NCI-H82 treated with DMSO at 0.1 percent for 48 hours (cell line): Measurements from ENCODE around the gene TGM2.

ENCODE experiments used
- DNase-seq: peaks from one replicate; lab custom pipeline; 2025; ENCODE audit not compliant: unreplicated experiment; lab: John Stamatoyannopoulos, UW

Gene TGM2

DNA sequence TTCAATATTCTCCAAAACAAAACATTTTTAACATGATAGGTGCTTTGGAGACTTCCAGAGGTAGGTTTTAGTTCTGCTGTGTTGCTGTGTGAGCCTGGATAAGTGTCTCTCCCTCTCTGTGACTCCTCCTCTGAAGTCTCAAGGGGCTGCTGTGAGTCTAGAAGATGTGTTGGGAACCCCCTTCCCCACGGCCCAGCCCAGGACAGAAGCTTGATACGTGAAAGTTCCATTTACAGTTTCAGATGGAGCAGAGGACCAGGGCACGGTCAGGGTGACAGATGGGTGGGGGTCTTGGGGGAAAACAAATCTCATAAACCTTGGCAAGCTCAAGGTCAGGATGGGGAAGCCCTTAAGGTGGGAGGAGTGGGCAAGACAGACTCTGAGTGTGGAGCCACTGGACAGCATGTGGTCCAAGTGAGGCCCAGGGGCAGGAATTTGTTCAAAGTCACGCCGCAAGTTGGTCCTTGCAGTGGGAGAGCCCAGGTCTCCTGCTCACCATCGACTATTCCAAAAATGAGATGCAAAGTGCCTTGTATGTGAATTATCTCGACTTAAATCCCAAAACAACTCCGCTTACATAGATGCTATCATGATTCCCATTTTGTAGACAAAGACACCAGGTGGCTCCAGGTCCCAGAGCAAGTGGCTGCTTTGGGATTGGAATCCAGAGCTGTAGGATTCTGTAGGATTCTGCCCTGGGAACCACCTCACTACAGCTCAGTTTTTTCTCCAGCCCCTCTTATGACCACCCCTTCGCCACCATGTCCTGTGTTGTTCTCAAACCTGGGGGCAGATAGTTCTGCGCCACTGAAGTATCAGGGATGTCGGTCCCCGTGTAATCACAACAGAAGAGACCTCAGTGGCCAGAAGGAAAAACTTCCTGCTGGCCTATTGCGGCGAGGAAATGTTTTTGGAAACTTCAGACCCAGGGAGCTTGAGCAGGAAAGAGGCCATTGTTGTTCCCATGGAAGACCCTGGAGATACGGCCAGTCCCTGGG, 1.9 kb downstream of the TGM2 start:
- DNase-seq: no peak

DNA sequence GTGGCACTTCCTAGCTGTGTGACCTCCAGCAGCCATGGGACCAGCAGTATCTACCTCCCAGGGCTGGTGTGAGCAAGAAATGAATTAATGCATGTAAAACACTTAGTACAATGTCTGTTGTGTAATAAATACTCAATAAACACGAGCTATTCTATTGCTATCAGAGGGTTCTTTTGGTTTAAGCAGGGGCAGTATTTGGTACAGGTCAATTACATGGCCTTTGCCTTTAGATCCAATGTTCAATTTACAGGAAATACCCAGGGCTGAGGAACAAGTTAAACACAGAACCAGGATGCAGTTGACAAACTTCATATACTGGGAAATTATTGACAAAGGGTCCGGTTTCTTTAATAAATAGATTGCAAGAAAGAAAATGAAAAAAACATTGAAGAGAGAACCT, 2.9 kb downstream of the TGM2 start:
- no peak for DNase-seq

DNA sequence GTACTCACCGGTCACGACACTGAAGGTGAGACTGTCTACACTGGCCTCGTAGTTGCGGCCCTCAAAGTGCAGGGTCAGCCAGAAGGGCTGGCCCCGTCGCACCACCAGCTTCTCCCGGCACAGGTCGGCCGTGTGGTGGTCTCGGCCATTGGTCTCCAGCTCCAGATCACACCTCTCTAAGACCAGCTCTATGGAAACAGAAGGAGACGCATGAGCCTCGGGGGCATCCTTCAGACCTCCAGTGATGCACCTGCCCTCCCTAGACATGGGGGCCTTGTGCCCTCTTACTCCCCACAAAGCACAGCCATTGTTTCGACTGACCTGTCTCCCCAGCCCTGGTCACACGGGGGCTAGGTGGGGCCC, 3.7 kb downstream of the TGM2 start:
- DNase-seq: no peak

DNA sequence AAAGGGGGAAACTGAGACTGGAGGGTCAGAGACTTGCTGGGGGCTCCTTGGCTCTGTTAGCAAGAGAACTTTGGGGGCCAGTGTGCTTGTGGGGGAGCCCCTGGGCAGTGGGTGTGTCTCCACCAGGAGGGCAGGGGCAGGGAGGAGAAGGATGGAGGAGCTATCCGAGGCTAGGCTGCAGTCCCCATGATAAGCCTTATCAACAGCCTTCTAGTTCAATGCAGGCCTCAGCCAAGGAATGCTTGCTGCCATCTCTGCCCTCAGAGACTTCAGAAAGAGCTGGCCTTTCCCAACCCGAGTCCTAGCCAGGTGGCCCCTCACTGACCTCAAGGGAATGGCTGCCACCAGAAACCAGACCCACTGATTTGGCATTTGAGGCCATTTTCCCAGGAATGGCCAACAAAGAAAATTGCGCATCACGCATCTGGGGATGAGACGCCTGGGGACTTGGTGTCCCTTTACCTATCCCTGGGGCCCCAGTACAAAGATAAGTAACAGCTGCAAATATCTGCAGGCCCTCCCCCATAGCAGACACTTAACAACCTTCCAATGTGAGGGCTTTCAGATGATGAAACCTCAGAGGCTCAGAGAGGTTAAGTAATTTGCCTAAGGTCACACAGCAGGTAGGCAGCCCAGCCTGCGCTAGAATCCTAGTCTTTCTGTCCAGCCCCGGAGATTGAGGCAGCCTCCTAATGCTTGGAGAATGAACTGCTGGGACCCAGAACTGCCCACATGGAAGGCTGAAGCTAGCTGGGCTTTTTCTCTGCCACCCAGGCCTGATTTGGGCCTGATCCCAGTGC, 4.9 kb downstream of the TGM2 start:
- DNase-seq: no peak

DNA sequence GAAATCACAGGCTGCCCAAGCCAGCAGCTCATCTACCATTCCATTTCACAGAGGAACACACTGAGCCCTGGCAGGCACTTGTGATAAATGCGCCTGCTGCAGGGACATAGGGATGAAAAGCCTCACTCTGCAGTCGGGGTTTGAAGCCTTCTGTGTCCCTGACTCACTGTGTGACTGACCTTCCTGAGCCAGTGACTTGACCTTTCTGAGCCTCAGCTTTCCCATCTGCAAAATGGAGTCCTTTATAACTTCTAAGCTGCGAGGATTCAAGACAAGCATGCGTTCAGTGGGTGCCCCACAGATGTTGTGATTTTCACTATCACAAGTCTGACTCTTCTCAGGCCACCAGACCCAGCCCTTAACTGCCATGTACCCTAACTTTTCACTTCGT, 5.5 kb downstream of the TGM2 start:
- DNase-seq: no peak

DNA sequence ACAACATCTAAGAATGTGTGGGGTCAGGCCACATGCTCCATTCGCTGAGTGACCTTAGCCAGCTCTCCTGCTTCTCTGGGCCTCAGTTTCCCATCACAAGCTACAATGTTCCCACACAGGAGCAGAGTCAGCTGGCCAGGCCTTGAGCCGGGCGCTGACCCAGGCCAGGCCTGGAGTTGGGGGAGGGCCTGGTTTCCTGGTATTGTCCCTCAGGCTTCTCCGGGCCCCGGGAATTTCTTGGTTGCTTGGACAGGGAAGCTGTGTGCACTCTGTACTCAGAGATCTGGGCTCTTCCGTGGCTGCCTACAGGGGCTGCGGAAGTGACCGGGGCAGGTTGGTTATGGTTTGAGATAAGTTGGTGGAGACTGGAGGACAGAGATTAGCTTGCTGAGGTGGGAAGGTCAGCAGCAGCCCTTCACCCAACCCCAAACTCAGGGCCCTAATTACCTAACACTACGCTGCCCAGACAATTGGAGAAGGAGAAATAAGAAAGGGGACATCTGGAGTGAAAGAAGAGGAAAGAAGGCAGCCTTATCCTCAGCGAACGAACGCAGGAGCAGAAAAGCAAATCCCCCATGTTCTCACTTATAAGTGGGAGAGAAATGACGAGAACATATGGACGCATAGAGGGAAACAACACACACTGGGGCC, 6.2 kb downstream of the TGM2 start:
- no peak for DNase-seq

DNA sequence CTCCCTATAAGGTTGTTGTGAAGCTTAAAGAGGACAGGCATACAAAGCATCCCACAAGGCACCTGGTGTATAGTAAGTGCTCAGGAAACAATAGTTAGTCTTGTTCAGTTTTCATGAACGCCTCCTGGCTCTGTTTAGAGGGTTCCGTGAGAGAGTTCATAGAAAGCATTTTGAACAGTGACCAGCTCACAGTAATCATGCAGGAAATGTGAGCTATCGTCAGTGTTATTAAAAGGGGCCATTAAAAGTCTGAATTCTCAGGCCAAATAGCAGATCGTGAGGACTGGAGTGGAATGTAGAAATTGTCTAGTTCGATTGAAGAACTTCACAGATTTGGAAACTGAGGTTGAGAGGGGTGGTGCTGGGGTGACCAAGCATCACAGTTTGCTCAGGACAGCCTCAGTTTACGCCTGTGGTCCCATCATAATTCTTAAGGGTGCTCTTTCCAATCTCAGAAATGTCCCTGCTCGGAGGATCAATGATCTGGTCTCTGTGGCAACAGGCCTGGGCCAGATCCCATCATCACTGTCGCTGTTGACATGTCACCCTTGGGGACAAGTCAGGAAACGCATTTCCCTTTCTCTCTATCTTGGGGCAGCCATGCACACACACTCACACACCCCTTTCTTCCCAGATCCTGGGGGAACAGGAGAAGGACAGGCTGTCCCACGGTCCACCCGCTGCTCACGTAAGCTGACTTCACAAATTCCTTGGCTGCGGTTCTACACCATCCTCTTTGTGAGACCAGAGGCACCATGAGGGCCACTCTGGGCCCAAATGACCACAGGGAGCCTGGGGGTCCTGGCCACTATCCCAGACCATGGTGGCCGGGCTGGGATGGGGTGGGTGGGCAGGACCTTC, 7.2 kb downstream of the TGM2 start:
- no peak for DNase-seq

DNA sequence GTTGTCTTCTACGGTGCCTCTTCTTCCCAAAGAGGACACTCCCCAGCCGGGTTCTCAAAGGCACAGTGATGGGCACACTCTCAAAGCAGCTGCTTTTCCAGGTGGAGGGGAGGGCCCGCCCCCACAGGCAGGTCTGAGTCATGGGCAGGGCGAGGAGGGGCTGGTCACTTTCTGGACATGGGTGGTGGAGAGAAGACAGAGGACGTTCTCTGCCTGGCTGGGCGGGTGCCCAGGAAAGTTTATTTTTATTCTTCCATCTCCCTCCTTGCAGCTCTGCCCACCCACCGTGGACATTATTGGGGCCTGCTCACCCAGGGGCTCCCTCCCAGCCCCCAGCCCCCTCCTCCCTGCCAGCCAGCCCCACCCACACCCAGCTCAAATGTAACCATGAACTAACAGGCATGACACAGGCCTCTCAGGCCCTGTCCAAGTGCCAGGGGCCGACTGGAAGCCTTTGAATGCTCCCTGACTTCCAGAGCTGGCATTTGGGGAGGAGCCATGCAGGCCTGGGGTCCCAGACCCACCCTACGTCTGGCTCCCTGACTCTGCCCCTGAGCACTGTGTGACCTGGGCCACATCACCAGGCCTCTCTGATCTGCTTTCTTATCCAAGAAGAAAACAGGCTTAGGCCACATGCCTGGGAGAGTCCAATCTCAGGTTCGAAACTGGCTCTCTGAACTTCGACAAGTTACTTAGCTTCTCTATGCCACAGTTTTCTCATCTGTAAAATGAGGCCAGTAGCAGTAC, 8.0 kb downstream of the TGM2 start:
- no peak for DNase-seq

DNA sequence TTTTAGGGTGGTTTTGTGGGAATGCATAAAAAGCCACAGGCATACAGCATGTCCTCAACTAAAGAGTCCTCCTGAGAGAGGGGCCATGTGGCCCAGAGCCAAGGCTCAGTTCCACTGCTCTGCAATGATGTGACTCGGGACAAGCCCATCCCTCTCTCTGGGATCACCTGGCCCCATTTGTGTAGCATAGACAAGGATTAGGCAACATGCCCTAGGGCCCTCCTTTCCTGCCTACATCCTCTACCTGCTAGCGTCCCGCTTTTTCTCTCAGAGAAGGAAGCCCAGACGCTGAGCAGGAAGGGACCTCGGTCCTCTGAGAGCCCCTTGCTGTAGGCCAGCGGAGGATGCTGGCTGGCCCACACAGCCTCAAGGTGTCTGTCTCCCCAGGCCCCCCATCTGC, 8.8 kb downstream of the TGM2 start:
- no peak for DNase-seq

DNA sequence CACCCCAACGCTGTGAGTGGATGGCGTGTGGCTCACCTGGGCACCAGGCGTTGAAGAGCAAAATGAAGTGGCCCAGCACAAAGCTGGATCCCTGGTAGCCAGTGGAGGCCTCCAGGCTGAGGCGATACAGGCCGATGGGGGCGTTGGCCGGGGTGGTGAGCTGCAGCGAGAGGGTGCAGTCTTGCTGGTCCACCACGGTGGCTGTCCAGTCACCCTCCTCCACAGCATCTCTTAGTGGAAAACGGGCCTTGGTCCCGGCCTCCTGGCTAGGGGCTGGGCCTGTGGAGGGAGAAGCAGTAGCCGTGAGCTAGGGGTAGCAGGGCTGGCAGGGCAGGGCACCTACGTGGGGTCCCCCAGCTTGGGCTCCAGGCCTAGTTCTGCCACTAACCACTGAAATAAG, 9.3 kb downstream of the TGM2 start:
- no peak for DNase-seq

DNA sequence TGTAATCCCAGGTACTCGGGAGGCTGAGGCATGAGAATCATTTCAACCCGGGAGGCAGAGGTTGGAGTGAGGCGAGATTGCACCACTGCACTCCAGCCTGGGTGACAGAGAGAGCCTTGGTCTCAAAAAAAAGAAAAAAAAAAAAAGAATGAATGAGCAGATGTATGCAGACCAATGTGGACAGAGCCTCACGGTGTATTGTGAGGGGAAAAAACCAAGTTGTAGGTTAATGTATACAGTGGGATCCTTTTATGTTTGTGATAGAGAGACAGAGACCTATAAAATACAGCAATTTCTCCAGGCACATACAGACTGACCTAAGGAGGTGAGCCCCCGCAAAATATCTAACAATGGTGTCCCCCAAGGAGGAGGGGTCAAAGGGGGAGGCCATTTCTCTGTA, 11.7 kb downstream of the TGM2 start:
- no peak for DNase-seq

DNA sequence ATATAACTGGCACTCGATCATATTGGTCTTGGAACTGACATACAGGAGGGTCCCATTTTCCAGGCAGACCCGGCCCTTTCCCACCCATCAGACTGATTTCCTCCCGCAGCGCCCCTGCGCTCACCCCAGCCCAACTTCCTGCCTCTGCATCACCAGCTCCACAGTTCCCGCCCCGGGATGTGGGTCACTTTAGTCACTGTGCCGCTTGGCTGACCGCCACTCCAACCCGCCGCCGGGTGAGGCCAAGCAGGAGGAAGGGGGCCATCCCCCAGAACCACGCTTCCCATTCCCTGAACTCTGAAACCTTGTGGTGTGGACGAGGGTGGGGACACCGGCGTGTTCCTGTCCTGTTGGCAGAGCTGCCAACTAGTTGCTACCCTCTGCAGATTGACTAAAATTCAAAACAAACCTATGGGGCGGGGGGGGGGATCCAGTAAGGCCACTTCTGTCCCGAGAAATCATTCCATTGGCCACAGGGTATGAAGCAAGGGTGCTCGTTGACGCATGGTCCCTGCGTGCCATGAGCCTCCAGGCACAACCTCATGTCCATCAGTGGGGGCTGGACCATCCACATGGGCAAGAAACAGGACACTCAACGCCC, 12.3 kb downstream of the TGM2 start:
- DNase-seq: no peak

DNA sequence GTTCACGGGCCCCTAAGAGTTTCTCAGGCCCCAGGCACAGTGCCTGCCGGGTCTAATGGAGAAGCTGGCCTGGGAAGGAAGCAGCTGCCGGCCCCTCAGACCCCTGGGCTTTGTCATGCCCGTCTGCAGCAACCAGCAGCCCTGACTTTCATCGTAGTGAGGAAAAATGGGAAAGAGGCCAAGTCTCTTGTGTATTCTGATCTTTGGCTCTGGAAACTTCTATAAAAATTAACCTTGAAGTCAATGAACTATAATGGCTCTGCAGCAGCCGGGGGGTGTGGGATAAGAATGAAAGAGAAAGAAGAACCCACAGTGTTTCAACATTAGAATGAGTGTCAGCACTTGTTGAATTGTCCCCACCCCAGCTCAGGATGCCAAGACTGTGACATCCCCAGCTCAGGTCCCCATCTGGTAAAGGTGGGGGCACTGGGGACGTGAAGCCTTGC, 12.9 kb downstream of the TGM2 start:
- DNase-seq: no peak

DNA sequence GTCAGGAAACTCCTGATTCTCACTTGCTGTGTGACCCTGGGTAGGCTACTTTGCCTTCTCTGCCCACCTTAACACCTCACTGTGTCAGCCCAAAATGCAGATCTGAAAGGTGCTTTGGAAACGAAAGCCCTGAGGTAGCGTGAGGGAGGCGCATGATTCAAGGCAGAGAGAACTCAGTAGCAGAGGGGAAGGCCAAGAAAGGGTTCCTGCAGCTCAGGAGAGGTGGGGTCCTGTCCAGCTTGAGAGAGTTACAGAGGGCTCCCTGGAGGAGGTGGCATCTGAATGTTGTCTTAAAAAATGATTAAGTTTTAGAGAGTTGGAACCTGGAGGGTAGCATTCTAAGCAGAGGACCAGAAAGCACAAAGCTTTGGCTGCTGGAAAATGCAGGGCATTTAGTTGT, 13.6 kb downstream of the TGM2 start:
- no peak for DNase-seq

DNA sequence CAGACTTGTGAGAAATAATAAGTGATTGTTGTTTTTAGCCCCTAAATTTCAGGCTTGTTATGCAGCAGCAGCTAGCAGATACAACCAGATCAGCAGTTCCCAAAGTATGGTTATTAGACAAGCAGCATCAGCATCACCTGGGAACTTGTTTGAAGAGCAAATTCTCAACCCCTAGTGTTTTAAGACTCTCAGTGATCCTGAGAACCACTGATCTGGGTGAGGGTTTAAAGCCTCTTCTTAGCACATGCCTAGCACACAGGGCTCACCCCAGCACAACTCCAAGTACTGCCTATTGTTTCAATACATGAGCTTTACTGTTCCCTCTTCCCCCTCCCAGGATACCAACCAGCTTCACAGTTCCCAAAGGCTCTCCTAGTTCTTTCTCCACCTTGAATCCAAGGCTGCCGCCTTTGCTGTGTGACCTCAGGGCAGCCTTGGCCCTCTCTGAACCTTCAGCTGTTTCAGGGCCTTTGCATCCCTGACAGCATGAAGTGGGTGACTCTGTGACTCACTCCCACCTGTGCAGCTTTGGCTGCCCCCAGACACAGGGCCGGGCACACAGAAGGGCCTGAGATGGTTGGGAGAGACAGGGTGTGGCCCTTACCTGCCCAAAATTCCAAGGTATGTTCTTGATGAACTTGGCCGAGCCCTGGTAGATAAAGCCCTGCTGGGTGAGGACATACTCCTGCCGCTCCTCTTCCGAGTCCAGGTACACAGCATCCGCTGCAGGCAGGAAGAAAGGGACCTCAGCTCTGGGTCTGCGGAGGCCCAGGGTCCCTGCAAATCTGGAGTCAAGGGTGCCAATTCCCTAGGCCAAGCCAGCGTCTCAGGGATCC, 14.5 kb downstream of the TGM2 start:
- DNase-seq: no peak

DNA sequence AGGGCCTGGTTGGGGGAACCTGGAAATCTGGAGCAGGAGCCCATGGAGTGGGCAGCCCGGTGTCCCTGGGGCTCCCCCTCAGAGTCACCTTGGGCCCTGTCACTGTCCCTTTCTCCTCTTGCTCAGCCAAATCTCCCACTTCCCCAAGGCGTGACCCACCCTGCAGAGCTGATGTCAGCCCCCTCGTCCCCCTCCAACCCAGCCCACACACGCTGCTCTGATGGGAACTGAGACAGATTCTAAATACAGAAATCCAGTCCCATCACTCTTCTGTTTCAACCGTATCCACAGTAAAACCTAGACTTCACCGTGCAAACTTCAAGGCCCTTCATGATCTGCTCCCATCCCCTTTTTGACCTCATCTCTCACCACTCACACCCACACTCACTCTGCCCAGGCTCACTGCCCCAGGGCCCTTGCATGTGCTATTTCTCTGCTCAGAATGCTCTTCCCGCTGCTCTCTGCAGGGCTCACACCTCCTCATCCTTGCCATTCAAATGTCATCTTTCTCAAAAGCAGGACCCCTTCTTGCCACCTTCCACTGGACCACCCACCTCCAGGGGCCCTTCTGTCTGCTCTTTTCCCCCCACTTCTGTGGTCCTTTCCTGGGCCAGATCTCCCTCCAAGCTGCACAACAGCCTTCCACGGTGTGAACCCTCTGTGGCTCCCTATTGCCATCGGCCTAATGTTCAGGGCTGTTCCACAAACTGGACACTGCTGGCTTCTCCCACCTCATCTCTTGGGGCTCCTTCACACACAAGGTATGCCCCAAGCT, 16.6 kb downstream of the TGM2 start:
- DNase-seq: no peak

DNA sequence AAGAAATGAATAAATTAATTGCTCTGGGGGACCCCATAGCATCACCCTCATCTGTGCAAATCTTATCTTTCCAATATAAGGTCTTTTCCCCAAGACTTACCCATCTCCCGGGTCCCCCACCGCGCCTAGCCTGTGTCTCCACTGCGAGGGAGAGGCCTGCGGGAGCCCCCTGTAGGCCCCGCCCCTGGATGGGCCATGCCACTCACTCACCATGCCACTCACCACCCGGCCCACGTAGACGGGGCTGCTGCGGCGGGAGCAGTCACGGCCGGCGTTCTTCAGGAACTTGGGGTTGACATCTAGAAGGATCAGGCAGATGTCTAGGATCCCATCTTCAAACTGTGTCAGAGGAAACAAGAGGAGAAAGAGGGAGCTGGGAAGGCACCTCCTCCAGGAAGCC, 17.3 kb downstream of the TGM2 start:
- DNase-seq: no peak

DNA sequence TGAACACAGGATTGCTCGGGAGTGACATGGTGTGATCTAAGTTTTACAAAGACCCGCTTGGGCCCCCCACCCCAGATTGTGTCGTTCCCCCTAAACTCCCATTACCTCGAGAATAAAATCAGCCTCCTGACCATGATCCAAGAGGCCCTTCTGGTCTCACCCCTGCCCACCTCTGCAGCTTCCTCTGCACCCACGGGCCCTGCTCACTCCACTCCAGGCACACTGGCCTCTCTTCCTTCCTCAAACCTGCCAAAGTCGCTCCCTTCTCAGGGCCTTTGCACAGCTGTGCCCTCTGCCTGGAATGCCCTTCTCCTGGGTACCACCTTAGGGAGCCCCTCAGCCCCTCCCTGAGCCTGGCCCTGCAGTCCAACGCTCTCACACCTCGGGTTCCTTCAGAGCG, 17.9 kb downstream of the TGM2 start:
- DNase-seq: no peak
